ENCODE data around the gene RIC3. TPM values are rescaled to one million over a fixed set of nuclear protein-coding genes. Genes with fewer than 3 reads are reported as not detected.
"Not testable (repeated sequence)": the region's sequence is repeated elsewhere in the genome, so short reads cannot be mapped to it uniquely, and the experiment has no call there.

The RIC3 gene
- total RNA-seq, 1 donor from 2014 or later: 5.3 TPM

GRCh38 chr11:8164746-8165145 lies 4.1 kb downstream of the RIC3 start:
- intact Hi-C loops (cut with DNase I): no loop called here
- DNase-seq (ENCODE audit: low spot score in 2 of 2): no peak
- Histone ChIP-seq H3K27me3 (no peaks in the 10 kb centered on the region), H3K4me1 (no peaks in the 10 kb centered on the region), H3K9me3 (no peaks in the 10 kb centered on the region), H3K27ac (no peak overlapping the region), H3K36me3 (no peaks in the 10 kb centered on the region), H3K4me3 (no peak overlapping the region)
- no peak for TF ChIP-seq CTCF (IDR thresholded peaks at IDR 0.05)

GRCh38 chr11:8161627-8162304 lies 7.1 kb downstream of the RIC3 start:
- H3K27me3 ChIP-seq; DNase-seq (ENCODE audit: low spot score in 2 of 2); H3K4me3 ChIP-seq; H3K4me1 ChIP-seq; intact Hi-C loops (cut with DNase I); H3K36me3 ChIP-seq; H3K9me3 ChIP-seq; H3K27ac ChIP-seq: not testable (repeated sequence)

GRCh38 chr11:8156877-8157276 lies 11.9 kb downstream of the RIC3 start:
- no peak overlapping the region for H3K4me3 ChIP-seq

GRCh38 chr11:8149726-8150125 lies 19.1 kb downstream of the RIC3 start:
- Histone ChIP-seq H3K4me3 (no peak overlapping the region), H3K27me3 (no peaks in the 10 kb centered on the region), H3K36me3 (no peaks in the 10 kb centered on the region), H3K27ac (no peak overlapping the region), H3K9me3 (no peaks in the 10 kb centered on the region), H3K4me1 (no peaks in the 10 kb centered on the region)
- intact Hi-C loops (cut with DNase I): no loop called here
- DNase-seq (ENCODE audit: low spot score in 2 of 2): no peak
- TF ChIP-seq CTCF (IDR thresholded peaks at IDR 0.05): no peak

More at GRCh38 chr11:8156877-8157276, 11.9 kb downstream of the RIC3 start:
- H3K4me1 ChIP-seq: no peaks in the 10 kb centered on the region
- no peaks in the 10 kb centered on the region for H3K27me3 ChIP-seq
- no peaks in the 10 kb centered on the region for H3K36me3 ChIP-seq
- no peak overlapping the region for H3K27ac ChIP-seq
- no peak for DNase-seq (ENCODE audit: low spot score in 2 of 2)
- intact Hi-C loops (cut with DNase I): no loop called here
- H3K9me3 ChIP-seq: no peaks in the 10 kb centered on the region
- TF ChIP-seq CTCF (IDR thresholded peaks at IDR 0.05): no peak

DNA sequence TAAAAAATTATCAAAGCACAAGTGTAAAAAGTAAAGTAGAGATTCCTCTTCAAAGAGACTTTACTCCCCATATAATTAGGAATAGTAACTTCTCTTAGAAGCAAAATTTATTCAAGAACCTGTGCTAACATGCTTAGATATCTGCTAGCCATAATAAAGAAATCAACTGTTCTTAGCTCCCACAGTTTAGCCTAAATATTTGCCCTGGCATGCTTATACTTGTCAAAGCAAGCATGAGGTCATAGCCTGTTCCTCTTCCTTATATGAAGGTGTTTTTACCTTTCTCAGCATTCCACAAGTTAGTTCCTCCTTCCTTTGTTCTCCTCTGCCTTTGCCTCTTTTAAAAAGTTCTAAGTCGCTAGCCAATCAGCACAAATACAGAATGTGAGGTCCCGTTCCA lies 30.3 kb downstream of the RIC3 start:
- H3K27ac ChIP-seq: no peak overlapping the region
- TF ChIP-seq CTCF (IDR thresholded peaks at IDR 0.05): no peak
- intact Hi-C loops (cut with DNase I): no loop called here
- no peak overlapping the region for H3K4me3 ChIP-seq
- H3K27me3 ChIP-seq: no peaks in the 10 kb centered on the region
- H3K36me3 ChIP-seq: peaks cover 0 to 3% of the 10 kb centered on the region in 2 donors
- DNase-seq (ENCODE audit: low spot score in 2 of 2): no peak
- H3K4me1 ChIP-seq: no peaks in the 10 kb centered on the region
- H3K9me3 ChIP-seq: no peaks in the 10 kb centered on the region

DNA sequence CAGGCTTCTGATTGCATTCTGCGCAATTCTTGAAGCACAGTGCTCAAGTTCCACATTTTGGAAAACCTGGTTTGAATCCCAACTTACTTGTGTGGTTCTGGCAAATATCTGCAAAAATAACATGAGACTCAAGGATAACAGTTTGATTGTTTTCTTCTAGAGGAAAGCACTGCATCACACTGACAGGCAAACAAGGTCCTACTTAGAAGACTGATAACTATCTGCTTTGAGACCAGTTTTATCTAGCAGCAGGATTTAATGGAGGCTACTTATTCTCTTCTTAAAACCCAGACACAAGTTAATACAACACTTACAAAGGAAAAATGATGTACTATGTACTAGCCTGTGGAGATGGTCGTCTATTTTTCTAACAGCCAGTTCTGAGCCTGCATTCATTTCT lies 41.4 kb downstream of the RIC3 start:
- Histone ChIP-seq H3K4me1 (no peaks in the 10 kb centered on the region), H3K4me3 (no peak overlapping the region), H3K9me3 (no peaks in the 10 kb centered on the region), H3K27ac (no peak overlapping the region), H3K27me3 (no peaks in the 10 kb centered on the region), H3K36me3 (no peaks in the 10 kb centered on the region)
- no peak for DNase-seq (ENCODE audit: low spot score in 2 of 2)
- intact Hi-C loops (cut with DNase I): no loop called here
- TF ChIP-seq CTCF (IDR thresholded peaks at IDR 0.05): no peak
